Measurements from ENCODE around the gene ATXN3.
A peak's percentile ranks its signal among the peaks of the same experiment; 100 is the strongest.

Gene ATXN3

GRCh38 chr14:92106143-92106926, at the start of gene ATXN3:
Gene ATXN3 (minus strand): TSS chr14:92106582. CDS start chr14:92106552, 30 bp downstream.
- DNase-seq: peak; percentile 95 to 99

GRCh38 chr14:92154283-92154942, 48.0 kb upstream of the ATXN3 start:
- DNase-seq: no peak

GRCh38 chr14:92153581-92153980, 47.2 kb upstream of the ATXN3 start:
- no peak for DNase-seq

DNA sequence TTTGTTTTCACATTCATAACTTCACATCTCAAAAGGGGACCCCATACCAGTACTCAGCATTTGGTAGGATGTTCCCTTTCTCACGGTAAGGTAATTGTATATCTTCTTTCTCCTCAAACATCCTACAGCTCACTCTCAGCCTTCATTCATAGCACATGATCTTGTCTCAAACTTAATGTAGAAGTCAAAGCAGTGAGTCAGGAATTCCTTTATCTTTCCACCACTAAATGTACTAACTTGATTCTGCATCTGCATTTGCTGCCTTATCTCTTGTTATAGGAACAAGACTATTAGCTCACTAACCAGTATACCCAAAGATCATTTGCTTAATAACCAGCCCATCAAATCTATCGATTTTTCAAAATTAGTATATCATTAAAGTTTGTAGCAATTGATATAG, 38.3 kb upstream of the ATXN3 start:
- DNase-seq: no peak

DNA sequence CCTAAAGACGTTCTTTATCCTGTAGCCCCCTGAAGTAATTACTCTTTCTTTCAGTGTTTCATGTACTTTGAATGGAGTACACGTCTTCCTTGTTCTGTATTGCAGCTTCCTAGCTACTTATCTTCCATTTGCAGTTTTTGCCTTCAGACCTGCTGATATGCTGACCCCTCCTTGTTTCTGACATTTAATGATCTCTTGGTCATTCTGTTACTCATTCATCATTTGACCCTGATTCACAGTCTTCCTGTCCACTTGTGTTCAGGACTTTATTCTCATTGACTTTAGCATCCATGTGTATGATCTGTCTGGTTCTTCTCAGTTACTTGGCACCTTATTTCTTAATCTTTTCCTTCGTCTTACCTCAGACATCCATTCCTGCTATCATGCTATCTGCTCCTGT, 37.6 kb upstream of the ATXN3 start:
- no peak for DNase-seq

GRCh38 chr14:92143309-92143708, 36.9 kb upstream of the ATXN3 start:
- no peak for DNase-seq

- DNase-seq: no peak
Measured at GRCh38 chr14:92135269-92135668, 28.9 kb upstream of the ATXN3 start.

DNA sequence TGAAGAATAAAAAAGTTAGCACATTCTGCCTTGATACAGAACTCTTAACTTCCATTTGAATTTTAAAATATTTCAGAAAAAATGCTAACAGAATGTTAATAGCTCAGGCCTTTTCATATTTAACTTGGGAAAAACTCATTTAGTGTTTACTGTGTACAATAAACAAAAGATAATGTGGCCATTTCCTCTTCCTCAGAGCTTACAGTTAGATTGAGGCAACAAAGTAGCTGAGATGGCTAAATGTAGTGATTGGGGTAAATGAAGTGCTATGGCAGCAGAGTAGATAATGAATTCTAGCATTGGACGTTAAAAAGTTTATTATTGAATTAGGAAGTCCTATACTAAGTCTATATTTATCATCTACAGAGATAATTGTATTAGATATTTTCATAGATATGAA, 28.1 kb upstream of the ATXN3 start:
- DNase-seq: no peak

DNA sequence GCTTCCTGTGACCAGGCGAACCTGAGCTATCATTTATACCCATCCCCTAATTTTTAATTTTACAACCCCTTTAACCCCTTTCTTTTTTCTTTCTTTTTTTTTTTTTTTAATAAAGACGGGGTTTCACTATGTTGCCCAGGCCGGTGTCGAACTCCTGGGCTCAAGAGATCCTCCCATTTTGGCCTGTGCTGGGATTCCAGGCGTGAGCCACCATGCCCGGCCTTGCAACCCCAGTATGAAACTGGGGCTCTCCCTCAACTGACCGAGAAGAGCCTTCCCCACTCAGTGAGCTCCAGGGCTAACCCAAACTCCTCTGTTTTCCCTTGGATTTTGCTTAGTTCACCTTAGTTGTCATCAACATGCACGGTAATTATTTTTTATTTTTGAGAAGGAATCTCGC, 16.4 kb upstream of the ATXN3 start:
- DNase-seq: no peak

DNA sequence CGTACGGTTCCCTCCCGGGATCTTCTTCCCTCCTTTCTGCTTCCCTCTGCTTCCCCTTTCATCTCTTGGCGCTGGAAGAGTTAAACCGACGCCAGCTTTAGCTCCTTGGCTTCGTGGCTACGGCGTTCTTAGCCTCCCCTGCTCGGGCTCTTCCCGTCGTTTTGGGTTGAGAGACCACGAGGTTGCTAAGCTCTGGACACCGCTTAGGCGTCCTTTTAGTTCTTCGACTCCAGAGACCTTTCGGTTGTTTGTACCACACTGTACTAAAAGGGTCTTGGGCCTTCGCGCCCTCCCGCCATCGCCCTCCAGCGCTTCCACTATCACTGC, 15.9 kb upstream of the ATXN3 start:
- peak; percentile 14 to 27 for DNase-seq

DNA sequence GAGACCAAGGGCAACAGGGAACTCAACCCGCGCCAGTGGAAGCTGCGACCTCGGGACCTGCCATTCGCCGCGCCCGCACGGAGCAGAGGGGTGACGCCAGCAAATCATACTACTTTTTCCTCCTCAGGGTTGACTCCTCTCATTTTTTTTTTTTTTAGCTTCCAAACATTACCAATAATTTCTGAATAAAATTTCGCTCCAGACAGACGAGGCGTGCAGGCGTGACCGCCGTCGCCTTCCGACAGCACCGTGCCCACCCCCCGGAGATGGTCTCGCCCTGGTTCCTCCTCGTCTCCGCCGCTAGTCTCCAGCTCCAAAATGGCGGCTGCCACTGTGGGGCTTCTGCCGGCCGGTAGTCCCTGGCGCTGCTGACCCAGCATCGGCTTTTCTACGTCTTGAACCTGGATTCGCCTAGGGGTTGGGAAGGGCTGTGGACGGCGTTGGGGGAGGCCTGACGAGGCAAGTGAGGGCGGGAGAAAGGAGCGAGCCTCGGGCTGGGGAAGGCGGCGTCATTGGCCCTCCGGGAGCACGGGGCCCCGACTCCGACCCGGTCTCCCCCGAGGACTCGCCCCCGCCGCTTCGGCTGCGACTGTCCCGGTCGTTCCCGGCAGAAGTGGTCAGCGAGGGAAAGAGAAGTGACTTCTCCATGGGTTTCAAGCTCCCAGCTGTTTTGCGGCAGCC, 15.4 kb upstream of the ATXN3 start, which contains the start of the genes CPSF2 and NDUFB1:
Gene CPSF2, plus strand, starts transcription at position 300 of the 681 bp plus-strand sequence. CDS start 9,016 bp downstream, outside the sequence.
Gene NDUFB1, minus strand, starts transcription at position 37 of the 681 bp plus-strand sequence. CDS start 4,069 bp downstream, outside the sequence.
- DNase-seq: peak; percentile 83 to 90

GRCh38 chr14:92121207-92121669, 14.9 kb upstream of the ATXN3 start:
- no peak for DNase-seq

GRCh38 chr14:92109490-92109889, 3.1 kb upstream of the ATXN3 start:
- no peak for DNase-seq

DNA sequence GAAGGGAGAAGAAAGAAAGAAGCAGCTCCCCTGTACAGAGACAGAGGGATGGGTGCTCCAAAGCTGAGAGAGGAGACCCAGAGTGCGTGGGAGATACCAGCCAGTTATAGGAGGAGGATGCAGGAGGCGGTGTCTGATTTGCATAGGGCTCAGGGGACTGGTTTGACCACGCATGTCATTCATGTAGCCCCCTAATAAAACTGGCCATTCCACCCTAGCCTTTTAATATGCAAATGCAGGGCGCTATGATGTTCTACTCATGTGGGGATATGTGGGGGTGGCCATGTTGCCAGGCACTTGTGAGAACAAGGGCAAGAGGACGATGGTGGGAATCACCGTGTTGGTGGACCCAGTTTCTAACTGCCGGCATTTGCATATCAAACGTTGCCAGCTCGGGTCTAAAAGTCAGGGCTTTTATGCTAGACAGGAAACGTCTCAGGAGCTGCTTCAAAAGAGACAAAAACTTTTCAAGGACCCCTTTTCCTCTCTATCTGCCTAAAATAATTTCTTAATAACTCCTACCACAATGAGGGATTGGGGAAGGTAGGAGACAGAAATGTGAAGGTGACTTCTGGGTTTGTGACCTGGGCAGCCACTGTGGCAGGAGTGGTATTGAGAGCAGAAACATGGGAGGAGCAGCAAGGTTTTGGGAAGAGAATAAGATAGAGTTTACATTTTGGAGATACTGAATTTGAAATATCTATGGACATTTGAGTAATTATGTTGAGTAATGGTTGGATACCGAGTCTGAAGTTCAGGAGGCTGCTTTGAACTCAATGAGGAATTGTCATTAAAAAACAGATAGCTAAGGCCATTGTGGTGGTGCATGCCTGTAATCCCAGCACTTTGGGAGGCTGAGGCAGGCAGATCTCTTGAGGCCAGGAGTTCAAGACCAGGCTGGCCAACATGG, 2.2 kb upstream of the ATXN3 start:
- DNase-seq: no peak

GRCh38 chr14:92105893-92106142, 564 bp downstream of the ATXN3 start:
- no peak for DNase-seq

DNA sequence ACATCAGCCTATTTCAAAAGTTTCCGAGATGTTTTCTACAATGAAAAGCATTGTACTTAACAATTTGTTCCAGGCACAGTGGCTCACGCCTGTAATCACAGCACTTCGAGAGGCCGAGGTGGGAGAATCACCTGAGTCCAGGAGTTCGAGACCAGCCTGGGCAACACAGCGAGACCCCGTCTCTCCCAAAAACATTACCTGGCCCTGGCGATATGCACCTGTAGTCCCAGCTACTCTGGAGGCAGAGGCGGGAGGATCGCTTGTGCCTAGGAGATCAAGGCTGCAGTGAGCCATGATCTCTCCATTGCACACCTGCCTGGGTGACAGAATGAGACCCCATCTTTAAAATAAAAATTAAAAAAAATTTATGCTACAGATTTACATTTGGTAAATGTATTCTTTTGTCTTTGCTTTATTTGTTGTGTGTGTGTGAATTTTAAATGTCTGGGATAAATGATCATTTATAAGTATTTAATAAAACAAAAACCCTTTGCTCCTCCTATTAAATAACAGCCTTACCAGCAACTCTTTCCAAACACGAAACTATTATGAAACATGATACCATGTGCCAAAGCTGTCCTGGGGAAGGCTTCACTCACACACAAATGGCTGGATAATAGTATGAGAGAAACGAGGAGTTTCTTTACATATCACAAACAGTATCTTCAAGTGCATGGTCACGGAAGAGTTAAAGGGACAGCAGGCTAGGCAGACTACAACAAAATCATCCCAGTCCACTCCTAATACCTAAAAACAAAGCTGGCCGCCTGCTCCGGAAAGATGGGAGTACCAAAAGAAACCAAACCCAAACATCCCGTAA, 1.1 kb downstream of the ATXN3 start:
- DNase-seq: no peak

- DNase-seq: no peak
Measured at GRCh38 chr14:92103363-92103989, 2.9 kb downstream of the ATXN3 start.

- no peak for DNase-seq
Measured at GRCh38 chr14:92099802-92100201, 6.6 kb downstream of the ATXN3 start.

- DNase-seq: no peak
Measured at GRCh38 chr14:92093320-92093719, 13.1 kb downstream of the ATXN3 start.

- no peak for DNase-seq
Measured at GRCh38 chr14:92088494-92088893, 17.9 kb downstream of the ATXN3 start.

- DNase-seq: no peak
Measured at GRCh38 chr14:92074555-92074954, 31.8 kb downstream of the ATXN3 start.
